GM12873 (cell line): ENCODE results near the gene CDH13.

Experiments used
- CTCF ChIP-seq: IDR thresholded peaks from 2 replicates; pipeline ENCODE4 v1.5.1; 2012; ENCODE audit warnings: low read depth, mild to moderate bottlenecking, moderate library complexity, low read length, control low read depth; ENCODE audit not compliant: insufficient read depth; ENCODE audit errors: missing control alignments

The CDH13 gene

GRCh38 chr16:83095941-83096692 lies 469.3 kb downstream of the CDH13 start:
- no peak for TF ChIP-seq CTCF

- TF ChIP-seq CTCF: no peak
Measured at GRCh38 chr16:83098536-83098935, 471.8 kb downstream of the CDH13 start.

GRCh38 chr16:83100679-83101078 lies 473.9 kb downstream of the CDH13 start:
- no peak for TF ChIP-seq CTCF

- TF ChIP-seq CTCF: no peak
Measured at GRCh38 chr16:83102336-83102735, 475.6 kb downstream of the CDH13 start.

- no peak for TF ChIP-seq CTCF
Measured at GRCh38 chr16:83105279-83106077, 478.7 kb downstream of the CDH13 start.

GRCh38 chr16:83109490-83110125 lies 482.8 kb downstream of the CDH13 start:
- no peak for TF ChIP-seq CTCF

GRCh38 chr16:83110269-83110668 lies 483.5 kb downstream of the CDH13 start:
- no peak for TF ChIP-seq CTCF
